Hepatocyte (in vitro differentiated cells): ENCODE measurements around the gene XRCC6. TPM values are rescaled to one million over a fixed set of nuclear protein-coding genes. Genes with fewer than 3 reads are reported as not detected.

Experiments used
- DNase-seq: peaks from one replicate; pipeline ENCODE4 v3.0.0-alpha.2; 2016; ENCODE audit warnings: low spot score
- H2AFZ ChIP-seq: fragments of 200-600 bp; sonication (generic); 2 replicates; pipeline ENCODE4 v1.6.0; 2016; ENCODE audit warnings: antibody characterized with exemption, mild to moderate bottlenecking
- H3K27ac ChIP-seq: fragments of 200-600 bp; sonication (generic); 2 replicates; pipeline ENCODE4 v1.5.1; 2016; ENCODE audit warnings: mild to moderate bottlenecking
- H3K27me3 ChIP-seq: fragments of 200-600 bp; sonication (generic); 2 replicates; pipeline ENCODE4 v1.6.1; 2016
- H3K36me3 ChIP-seq: fragments of 200-600 bp; sonication (generic); replicated peaks from 2 replicates; pipeline ENCODE4 v1.5.1; 2016; ENCODE audit warnings: low read depth; ENCODE audit not compliant: insufficient read depth
- H3K4me1 ChIP-seq: fragments of 200-600 bp; sonication (generic); 2 replicates; pipeline ENCODE4 v1.5.1; 2016; ENCODE audit warnings: mild to moderate bottlenecking, moderate library complexity; ENCODE audit not compliant: insufficient read depth
- H3K4me2 ChIP-seq: fragments of 200-600 bp; sonication (generic); 2 replicates; pipeline ENCODE4 v1.6.0; 2016
- H3K4me3 ChIP-seq: fragments of 200-600 bp; sonication (generic); 2 replicates; pipeline ENCODE4 v1.5.1; 2016; ENCODE audit warnings: mild to moderate bottlenecking
- H3K79me2 ChIP-seq: fragments of 200-600 bp; sonication (generic); 2 replicates; pipeline ENCODE4 v1.6.0; 2017; ENCODE audit warnings: mild to moderate bottlenecking
- H3K9me2 ChIP-seq: fragments of 200-600 bp; sonication (generic); replicated peaks from 2 replicates; pipeline ENCODE4 v1.6.0; 2017; ENCODE audit warnings: mild to moderate bottlenecking; ENCODE audit not compliant: insufficient read depth
- H3K9me3 ChIP-seq: fragments of 200-600 bp; sonication (generic); 2 replicates; pipeline ENCODE4 v1.5.1; 2016; ENCODE audit warnings: low read depth, mild to moderate bottlenecking
- H4K20me1 ChIP-seq: fragments of 200-600 bp; sonication (generic); 2 replicates; pipeline ENCODE4 v1.6.0; 2016; ENCODE audit warnings: mild to moderate bottlenecking; ENCODE audit not compliant: insufficient read depth, poor library complexity, severe bottlenecking
- CTCF ChIP-seq: fragments of 200-600 bp; sonication (generic); IDR thresholded peaks from 2 replicates; pipeline ENCODE4 v1.5.1; 2016; ENCODE audit warnings: antibody characterized with exemption, mild to moderate bottlenecking; ENCODE audit not compliant: poor library complexity
- EZH2 ChIP-seq: fragments of 200-600 bp; sonication (generic); IDR thresholded peaks from 2 replicates; pipeline ENCODE4 v1.6.1; 2016; ENCODE audit warnings: antibody characterized with exemption, mild to moderate bottlenecking, borderline replicate concordance
- EZH2phosphoT487 ChIP-seq: fragments of 200-600 bp; sonication (generic); IDR thresholded peaks from one replicate; pipeline ENCODE4 v1.6.1; 2018; ENCODE audit warnings: antibody characterized with exemption, mild to moderate bottlenecking, low read depth, moderate library complexity; ENCODE audit not compliant: unreplicated experiment, severe bottlenecking
- WGBS: methylation state at CpG from one replicate; pipeline ENCODE4 v1.1.6; 2016; ENCODE audit warnings: low lambda C conversion rate; ENCODE audit errors: missing lambda C conversion rate; 5-methylcytosine and 5-hydroxymethylcytosine counted together
- polyA plus RNA-seq: library from polyadenylated mRNA; unstranded; fragments of >200 nt; fragmentation: Nextera tagmentation; extraction: Ambion mirVana; gene quantifications from 2 replicates; pipeline ENCODE4 v1.2.1, GENCODE V29; 2016
- total RNA-seq: library from RNA; depleted of rRNA; stranded (reverse); fragments of >200 nt; gene quantifications from 2 replicates; pipeline ENCODE4 v1.2.3, GENCODE V29; 2014

XRCC6 gene
- total and polyA plus RNA-seq, 2 experiments from 2014 or later, result 260 to 276 TPM

- Histone ChIP-seq H4K20me1 (no peaks in the 10 kb centered on the region), H3K27ac (no peak overlapping the region), H3K9me3 (no peaks in the 10 kb centered on the region), H3K36me3 (no peaks in the 10 kb centered on the region), H2AFZ (no peak overlapping the region), H3K27me3 (no peaks in the 10 kb centered on the region), H3K9me2 (no peaks in the 10 kb centered on the region), H3K4me3 (no peak overlapping the region), H3K4me1 (no peaks in the 10 kb centered on the region), H3K79me2 (peaks cover 22% of the 10 kb centered on the region), H3K4me2 (no peak overlapping the region)
- TF ChIP-seq CTCF (no peak), EZH2phosphoT487 (no peak), EZH2 (no peak)
- no peak for DNase-seq
- WGBS, result 88% methylated on average over 8 of the region's 8 CpGs
These were observed 38.4 kb upstream of the XRCC6 start for GRCh38 chr22:41582694-41583093.

- H3K27ac ChIP-seq, result no peak overlapping the region
- DNase-seq, result no peak
- H3K36me3 ChIP-seq, result no peaks in the 10 kb centered on the region
- WGBS, result 96% methylated on average over 6 of the region's 6 CpGs
- no peak overlapping the region for H3K4me3 ChIP-seq
- TF ChIP-seq EZH2phosphoT487 (no peak), CTCF (no peak), EZH2 (no peak)
- H3K4me1 ChIP-seq, result peaks cover 11% of the 10 kb centered on the region
- H3K27me3 ChIP-seq, result no peaks in the 10 kb centered on the region
- H3K9me2 ChIP-seq, result no peaks in the 10 kb centered on the region
- no peaks in the 10 kb centered on the region for H4K20me1 ChIP-seq
- no peaks in the 10 kb centered on the region for H3K9me3 ChIP-seq
- no peak overlapping the region for H2AFZ ChIP-seq
- peaks cover 37% of the 10 kb centered on the region for H3K79me2 ChIP-seq
- no peak overlapping the region for H3K4me2 ChIP-seq
These were observed 36.2 kb upstream of the XRCC6 start for GRCh38 chr22:41584881-41585280.

GRCh38 chr22:41585898-41586297 is 35.2 kb upstream of the XRCC6 start:
- no peaks in the 10 kb centered on the region for H4K20me1 ChIP-seq
- H3K4me2 ChIP-seq, result no peak overlapping the region
- no peak overlapping the region for H3K4me3 ChIP-seq
- no peaks in the 10 kb centered on the region for H3K36me3 ChIP-seq
- peaks cover 37% of the 10 kb centered on the region for H3K79me2 ChIP-seq
- H2AFZ ChIP-seq, result no peak overlapping the region
- H3K27me3 ChIP-seq, result no peaks in the 10 kb centered on the region
- peaks cover 11% of the 10 kb centered on the region for H3K4me1 ChIP-seq
- no peak for DNase-seq
- WGBS, result 99% methylated on average over 7 of the region's 7 CpGs
- H3K27ac ChIP-seq, result no peak overlapping the region
- H3K9me3 ChIP-seq, result no peaks in the 10 kb centered on the region
- TF ChIP-seq CTCF (no peak), EZH2 (no peak), EZH2phosphoT487 (no peak)
- H3K9me2 ChIP-seq, result no peaks in the 10 kb centered on the region

GRCh38 chr22:41587347-41587723 is 33.8 kb upstream of the XRCC6 start:
- H3K4me1 ChIP-seq, result peaks cover 11% of the 10 kb centered on the region
- TF ChIP-seq CTCF (no peak), EZH2phosphoT487 (no peak), EZH2 (no peak)
- H3K36me3 ChIP-seq, result no peaks in the 10 kb centered on the region
- no peaks in the 10 kb centered on the region for H4K20me1 ChIP-seq
- WGBS, result 86% methylated on average over 7 of the region's 7 CpGs
- H3K9me2 ChIP-seq, result no peaks in the 10 kb centered on the region
- peaks cover 37% of the 10 kb centered on the region for H3K79me2 ChIP-seq
- H2AFZ ChIP-seq, result no peak overlapping the region
- H3K4me3 ChIP-seq, result no peak overlapping the region
- peak overlapping the region; percentile 98 for H3K4me2 ChIP-seq
- no peak for DNase-seq
- peak overlapping the region; percentile 84 for H3K27ac ChIP-seq
- no peaks in the 10 kb centered on the region for H3K9me3 ChIP-seq
- no peaks in the 10 kb centered on the region for H3K27me3 ChIP-seq
